Keratinocyte (primary cell): ENCODE data around the gene NGDN. TPM values are rescaled to one million over a fixed set of nuclear protein-coding genes. Genes with fewer than 3 reads are reported as not detected.

Source experiments
- DNase-seq: peaks from one replicate; pipeline ENCODE4 v3.0.0-alpha.2; 2011; ENCODE audit warnings: low read depth, missing footprints, low spot score
- FAIRE-seq: peaks from 2 replicates; lab custom pipeline; 2011; peaks lifted over from hg19 to GRCh38; lab: Jason Lieb, UNC
- H2AFZ ChIP-seq: 2 replicates; pipeline ENCODE4 v1.6.0; 2012; ENCODE audit warnings: low read length, control low read depth, inconsistent platforms; ENCODE audit not compliant: control insufficient read depth
- H3K27ac ChIP-seq: 2 replicates; pipeline ENCODE4 v1.5.1; 2011; ENCODE audit warnings: low read length; ENCODE audit not compliant: control insufficient read depth, insufficient read depth
- H3K27me3 ChIP-seq: 3 replicates; pipeline ENCODE4 v1.6.0; 2011; ENCODE audit warnings: low read length; ENCODE audit not compliant: control insufficient read depth, insufficient read depth; ENCODE audit errors: extremely low read depth
- H3K36me3 ChIP-seq, 2 experiments: 2 replicates in 1 of 2; 3 replicates in 1 of 2; pipeline ENCODE4 v1.5.1; 2011; ENCODE audit warnings: low read length in 2 of 2, mild to moderate bottlenecking in 1 of 2; ENCODE audit not compliant: control insufficient read depth in 2 of 2, insufficient read depth in 2 of 2; ENCODE audit errors: extremely low read depth in 1 of 2
- H3K4me1 ChIP-seq: 3 replicates; pipeline ENCODE4 v1.5.1; 2011; ENCODE audit warnings: low read length; ENCODE audit not compliant: control insufficient read depth, insufficient read depth; ENCODE audit errors: extremely low read depth
- H3K4me2 ChIP-seq: 3 replicates; pipeline ENCODE4 v1.6.0; 2011; ENCODE audit warnings: low read depth, low read length; ENCODE audit not compliant: control insufficient read depth, insufficient read depth; ENCODE audit errors: extremely low read depth
- H3K4me3 ChIP-seq, 3 experiments: fragments of 200-600 bp in 1 of 3; sonication (generic) in 1 of 3; 2 replicates in 2 of 3; 3 replicates in 1 of 3; pipeline ENCODE4 v1.5.1; 2011 to 2016; ENCODE audit warnings: low read length in 3 of 3, mild to moderate bottlenecking in 3 of 3, control low read depth in 2 of 3, inconsistent platforms in 1 of 3, low read depth in 1 of 3, mixed read lengths in 1 of 3, mixed run types in 1 of 3, moderate library complexity in 1 of 3; ENCODE audit not compliant: control insufficient read depth in 2 of 3, insufficient read depth in 2 of 3; ENCODE audit errors: extremely low read depth in 1 of 3
- H3K79me2 ChIP-seq: 2 replicates; pipeline ENCODE4 v1.6.0; 2012; ENCODE audit warnings: low read length; ENCODE audit not compliant: control insufficient read depth, insufficient read depth
- H3K9ac ChIP-seq: 3 replicates; pipeline ENCODE4 v1.6.0; 2011; ENCODE audit warnings: low read length; ENCODE audit not compliant: control insufficient read depth, insufficient read depth; ENCODE audit errors: extremely low read depth
- H3K9me1 ChIP-seq: 3 replicates; pipeline ENCODE4 v1.6.0; 2011; ENCODE audit warnings: low read length; ENCODE audit not compliant: control insufficient read depth, insufficient read depth; ENCODE audit errors: extremely low read depth
- H3K9me3 ChIP-seq: 2 replicates; pipeline ENCODE4 v1.5.1; 2012; ENCODE audit warnings: low read depth, low read length; ENCODE audit not compliant: control insufficient read depth
- H4K20me1 ChIP-seq: 3 replicates; pipeline ENCODE4 v1.6.0; 2011; ENCODE audit warnings: low read length; ENCODE audit not compliant: control insufficient read depth, insufficient read depth; ENCODE audit errors: extremely low read depth
- CTCF ChIP-seq, 3 experiments: IDR thresholded peaks in 1 of 3; conservative IDR thresholded peaks in 1 of 3; optimal IDR thresholded peaks in 1 of 3; 2 replicates in 2 of 3; 3 replicates in 1 of 3; pipeline versions ENCODE3 to v1.5.1; 2011; ENCODE audit warnings: low read length in 3 of 3, mild to moderate bottlenecking in 3 of 3, moderate library complexity in 2 of 3, control low read depth in 1 of 3, inconsistent platforms in 1 of 3; ENCODE audit not compliant: insufficient read depth in 2 of 3; ENCODE audit errors: extremely low read depth in 1 of 3
- EZH2 ChIP-seq: IDR thresholded peaks from one replicate; pipeline ENCODE4 v1.6.1; 2012; ENCODE audit warnings: inconsistent platforms, mild to moderate bottlenecking, low read length, moderate library complexity
- dilution Hi-C: fragments of 300-500 bp; cut with MboI; formaldehyde crosslinking; loops from one replicate; pipeline ENCODE4 v1.7.0; 2020; ENCODE audit warnings: low sequenced_read_pairs; ENCODE audit not compliant: extremely low pct_ligation_motif_present
- polyA plus RNA-seq, 5 experiments: library from polyadenylated mRNA; depleted of rRNA in 3 of 5; stranded (reverse) in 3 of 5; stranded (forward) in 1 of 5; unstranded in 1 of 5; fragments of >200 nt; gene quantifications; 1 replicate in 1 of 5; 2 replicates in 3 of 5; 3 replicates in 1 of 5; pipeline versions ENCODE4 v1.2.1 to v1.2.3, GENCODE V29; 2011 to 2012; ENCODE audit warnings: missing spikeins in 2 of 5, low read depth in 1 of 5, low replicate concordance in 1 of 5

NGDN gene
- polyA plus RNA-seq, 1 donor (not counting 4 experiments of a cell fraction or from before 2014, with no cell fraction given): 58.7 TPM

DNA sequence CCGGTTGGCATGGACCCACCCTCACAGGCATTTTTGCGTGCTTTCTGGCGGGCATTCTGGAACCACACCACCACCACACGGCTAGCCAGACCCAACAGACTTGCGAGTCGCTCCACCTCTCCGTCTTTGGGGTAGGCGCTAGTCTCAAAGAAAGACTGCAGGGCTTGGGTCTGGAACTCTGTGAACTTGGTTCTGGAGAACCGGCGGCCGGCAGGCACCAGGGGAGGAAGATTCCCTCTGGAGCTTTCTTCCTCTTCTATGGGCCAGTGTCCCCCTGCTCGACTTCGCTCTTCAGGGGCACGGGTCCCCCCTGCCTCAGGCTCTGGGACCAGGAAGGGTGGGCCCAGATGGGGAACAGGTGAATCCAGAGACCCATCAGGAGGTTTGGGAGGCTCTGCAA lies 55.5 kb downstream of the NGDN start:
- no peak for TF ChIP-seq CTCF (optimal IDR thresholded peaks at IDR 0.05 in 1 of 3, IDR thresholded peaks at IDR 0.05 in 1 of 3, conservative IDR thresholded peaks at IDR 0.05 in 1 of 3; ENCODE audit: extremely low read depth in 1 of 3, insufficient read depth in 2 of 3, low read length in 3 of 3)
- no peak for TF ChIP-seq EZH2
- H3K27ac ChIP-seq: no peak overlapping the region
- H2AFZ ChIP-seq: no peak overlapping the region
- no peaks in the 10 kb centered on the region for H4K20me1 ChIP-seq
- no peaks in the 10 kb centered on the region for H3K27me3 ChIP-seq
- H3K9me3 ChIP-seq: no peaks in the 10 kb centered on the region
- no peak overlapping the region for H3K4me2 ChIP-seq
- no peak for DNase-seq
- no peak overlapping the region for H3K9ac ChIP-seq
- H3K4me3 ChIP-seq: no peak overlapping the region
- no peaks in the 10 kb centered on the region for H3K9me1 ChIP-seq
- no peaks in the 10 kb centered on the region for H3K4me1 ChIP-seq
- FAIRE-seq: no peak
- dilution Hi-C loops: no loop called here
- H3K79me2 ChIP-seq: no peaks in the 10 kb centered on the region
- peaks cover 0 to 3% of the 10 kb centered on the region in 2 experiments for H3K36me3 ChIP-seq

DNA sequence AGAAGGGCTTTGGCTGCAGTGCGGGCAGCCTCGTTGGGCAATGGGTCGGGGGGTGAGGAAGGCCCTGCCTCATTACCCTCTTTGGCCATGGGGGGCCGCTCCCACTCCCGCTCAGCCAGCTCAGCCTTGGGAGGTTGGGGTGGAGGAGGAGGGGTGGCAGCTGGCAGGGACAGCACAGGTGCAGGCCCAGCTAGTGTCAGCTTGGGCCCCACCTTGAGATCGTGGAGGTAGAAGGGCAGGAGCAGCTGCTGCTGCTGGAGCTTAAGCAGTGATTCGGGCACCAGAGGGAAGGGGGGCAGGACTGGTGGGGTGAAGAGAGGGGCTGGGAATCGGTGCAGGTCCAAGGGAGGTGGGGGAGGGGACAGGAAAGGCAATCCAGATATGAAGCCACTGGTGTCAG lies 56.1 kb downstream of the NGDN start:
- dilution Hi-C loops: no loop called here

More for the DNA sequence above, 56.1 kb downstream of the NGDN start:
- Histone ChIP-seq H3K4me3 (no peak overlapping the region), H2AFZ (no peak overlapping the region), H3K27me3 (no peaks in the 10 kb centered on the region), H3K79me2 (no peaks in the 10 kb centered on the region), H4K20me1 (no peaks in the 10 kb centered on the region), H3K36me3 (peaks cover 0 to 3% of the 10 kb centered on the region in 2 experiments), H3K9me1 (no peaks in the 10 kb centered on the region), H3K27ac (no peak overlapping the region), H3K4me2 (no peak overlapping the region), H3K9me3 (no peaks in the 10 kb centered on the region), H3K4me1 (no peaks in the 10 kb centered on the region), H3K9ac (no peak overlapping the region)
- DNase-seq (no peak), FAIRE-seq (no peak)
- TF ChIP-seq EZH2: no peak

Other genes with a start within 250 kb of the NGDN start
- not detected in 3 replicates for gene RNF212B, start 231.8 kb upstream of the NGDN start, polyA plus RNA-seq
- gene HOMEZ, start 183.6 kb upstream of the NGDN start, polyA plus RNA-seq: 31.9 to 39.1 TPM (median 34.1 TPM) in 3 replicates
- 1.6 to 2.5 TPM (median 1.9 TPM) in 3 replicates for gene PPP1R3E, start 166.8 kb upstream of the NGDN start, polyA plus RNA-seq
- 24.0 to 45.7 TPM (median 33.9 TPM) in 3 replicates for gene BCL2L2, start 162.9 kb upstream of the NGDN start, polyA plus RNA-seq
- gene PABPN1, start 148.2 kb upstream of the NGDN start, polyA plus RNA-seq: 168 to 185 TPM (median 173 TPM) in 3 replicates
- gene SLC22A17, start 116.8 kb upstream of the NGDN start, polyA plus RNA-seq: 0.76 to 2.1 TPM (median 1.2 TPM) in 3 replicates
- gene EFS, start 104.5 kb upstream of the NGDN start, polyA plus RNA-seq: 1.4 to 2.1 TPM (median 1.7 TPM) in 3 replicates
- not detected in 3 replicates for gene IL25, start 96.9 kb upstream of the NGDN start, polyA plus RNA-seq
- not detected in 3 replicates for gene CMTM5, start 92.7 kb upstream of the NGDN start, polyA plus RNA-seq
- gene MYH6, start 61.4 kb upstream of the NGDN start, polyA plus RNA-seq: not detected in 3 replicates
- not detected in 3 replicates for gene MYH7, start 34.0 kb upstream of the NGDN start, polyA plus RNA-seq
- 0.08 to 0.22 TPM (median 0.18 TPM) in 3 replicates for gene ZFHX2, start 82.1 kb downstream of the NGDN start, polyA plus RNA-seq
- 3.2 to 4.3 TPM (median 4.3 TPM) in 3 replicates for gene THTPA, start 86.6 kb downstream of the NGDN start, polyA plus RNA-seq
- gene AP1G2, start 98.1 kb downstream of the NGDN start, polyA plus RNA-seq: 119 to 230 TPM (median 128 TPM) in 3 replicates
- 0.01 to 0.04 TPM (median 0.03 TPM) in 3 replicates for gene JPH4, start 109.1 kb downstream of the NGDN start, polyA plus RNA-seq
- 0.14 to 0.26 TPM (median 0.20 TPM) in 3 replicates for gene DHRS2, start 166.7 kb downstream of the NGDN start, polyA plus RNA-seq